Hematopoietic multipotent progenitor cell treated with erythropoietin and hydrocortisone succinate and interleukin-3 and kit ligand, for 17 days (in vitro differentiated cells): ENCODE data around the gene HS3ST3A1.
"Not testable (repeated sequence)": the region's sequence is repeated elsewhere in the genome, so short reads cannot be mapped to it uniquely, and the experiment has no call there.

Experiments used
- DNase-seq: peaks from one replicate; pipeline ENCODE4 v3.0.0-alpha.2; 2015; ENCODE audit warnings: low spot score

HS3ST3A1 gene

DNA sequence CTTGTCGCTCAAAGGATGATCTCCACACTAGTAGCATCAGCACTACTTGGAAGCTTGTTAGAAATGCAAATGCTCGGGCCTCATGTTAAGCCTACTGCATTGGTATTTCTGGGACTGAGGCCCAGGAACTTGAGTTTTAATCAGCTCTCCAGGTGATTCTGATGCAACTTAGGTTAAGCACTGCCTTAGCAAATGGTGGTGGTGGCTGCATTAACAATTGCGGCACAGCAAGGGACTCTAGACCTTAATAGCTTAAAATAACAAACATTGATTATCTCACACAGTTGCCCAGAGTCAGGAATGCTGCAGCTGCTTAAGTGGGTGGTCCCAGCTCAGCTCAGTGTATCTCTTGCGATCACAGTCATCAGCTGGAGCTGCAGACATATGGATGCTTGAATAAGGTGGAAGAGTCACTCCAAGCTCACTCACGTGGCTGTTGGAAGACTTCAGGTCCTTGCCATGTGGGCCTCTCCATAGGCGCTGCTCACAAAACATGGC is 25.8 kb downstream of the HS3ST3A1 start:
- no peak for DNase-seq

DNA sequence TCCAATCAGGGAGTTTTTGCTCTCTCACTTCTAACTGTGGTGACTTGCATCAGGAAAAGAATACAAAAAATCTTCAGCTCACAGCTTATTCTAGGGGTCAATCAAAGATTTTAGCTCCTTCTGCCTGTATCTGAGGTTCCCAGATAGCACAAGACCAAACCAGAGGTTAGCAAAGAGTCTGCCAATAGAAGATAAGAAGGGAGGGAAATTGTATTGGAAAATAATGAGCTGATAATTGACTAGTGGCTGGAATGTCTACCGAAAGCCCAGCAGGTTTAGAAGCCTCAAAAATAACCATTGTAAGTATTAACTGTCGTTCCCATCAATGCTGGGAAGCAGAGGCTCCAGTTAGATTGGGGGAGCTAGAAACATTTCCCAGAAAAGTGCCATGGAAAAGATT is 26.3 kb downstream of the HS3ST3A1 start:
- DNase-seq, result no peak

DNA sequence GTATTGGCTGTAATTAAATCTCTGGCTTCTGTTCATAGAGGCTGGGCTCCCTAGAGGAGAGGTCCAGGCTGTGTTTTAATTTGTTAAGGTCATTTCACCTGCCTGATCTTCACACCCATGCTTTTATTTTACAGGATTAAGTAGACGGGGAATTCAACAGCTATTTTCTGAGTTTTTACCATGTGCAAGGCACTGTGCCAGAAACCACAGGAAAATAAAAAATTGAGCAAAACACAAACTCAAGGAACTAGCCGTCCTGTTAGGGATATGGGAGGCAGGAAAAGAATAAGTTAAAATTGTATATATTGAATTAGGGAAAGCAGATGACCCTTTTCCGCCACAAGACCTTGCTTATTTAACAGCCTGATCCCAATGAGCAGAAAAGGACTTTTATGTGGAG is 29.1 kb downstream of the HS3ST3A1 start:
- no peak for DNase-seq

DNA sequence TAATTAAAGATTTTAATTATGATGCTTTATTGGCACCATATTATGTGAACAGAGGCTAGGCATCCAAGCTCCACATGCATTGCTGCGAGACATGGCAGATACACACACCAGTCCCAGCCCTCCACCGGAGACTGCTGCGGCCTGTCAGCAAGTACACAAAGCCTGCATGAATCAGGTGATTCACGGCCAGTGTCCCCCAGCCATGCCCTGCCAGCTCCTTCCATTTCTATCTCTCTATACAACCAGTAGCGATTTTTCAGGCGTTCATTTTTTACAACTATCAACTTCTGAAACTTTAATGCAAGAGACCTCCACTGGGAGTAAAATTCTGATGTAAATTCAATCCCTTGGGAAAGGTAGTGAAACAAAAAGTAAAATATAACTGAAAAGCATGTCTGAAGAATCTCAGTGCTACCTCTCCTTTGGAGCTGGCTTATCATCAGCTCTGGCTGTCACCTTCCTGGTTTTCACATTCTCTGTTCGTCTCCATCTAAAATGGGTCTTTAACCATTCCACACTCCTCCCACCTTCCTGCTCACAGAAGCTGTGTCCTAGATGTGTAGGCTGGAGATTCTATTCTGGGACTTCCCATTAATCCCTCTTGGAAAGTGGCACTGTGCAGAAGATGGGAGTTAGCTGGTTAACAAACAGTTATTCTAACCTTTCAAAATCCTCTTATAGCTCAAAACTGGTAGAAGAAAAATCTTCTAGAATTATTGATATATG is 32.2 kb downstream of the HS3ST3A1 start:
- DNase-seq, result no peak

DNA sequence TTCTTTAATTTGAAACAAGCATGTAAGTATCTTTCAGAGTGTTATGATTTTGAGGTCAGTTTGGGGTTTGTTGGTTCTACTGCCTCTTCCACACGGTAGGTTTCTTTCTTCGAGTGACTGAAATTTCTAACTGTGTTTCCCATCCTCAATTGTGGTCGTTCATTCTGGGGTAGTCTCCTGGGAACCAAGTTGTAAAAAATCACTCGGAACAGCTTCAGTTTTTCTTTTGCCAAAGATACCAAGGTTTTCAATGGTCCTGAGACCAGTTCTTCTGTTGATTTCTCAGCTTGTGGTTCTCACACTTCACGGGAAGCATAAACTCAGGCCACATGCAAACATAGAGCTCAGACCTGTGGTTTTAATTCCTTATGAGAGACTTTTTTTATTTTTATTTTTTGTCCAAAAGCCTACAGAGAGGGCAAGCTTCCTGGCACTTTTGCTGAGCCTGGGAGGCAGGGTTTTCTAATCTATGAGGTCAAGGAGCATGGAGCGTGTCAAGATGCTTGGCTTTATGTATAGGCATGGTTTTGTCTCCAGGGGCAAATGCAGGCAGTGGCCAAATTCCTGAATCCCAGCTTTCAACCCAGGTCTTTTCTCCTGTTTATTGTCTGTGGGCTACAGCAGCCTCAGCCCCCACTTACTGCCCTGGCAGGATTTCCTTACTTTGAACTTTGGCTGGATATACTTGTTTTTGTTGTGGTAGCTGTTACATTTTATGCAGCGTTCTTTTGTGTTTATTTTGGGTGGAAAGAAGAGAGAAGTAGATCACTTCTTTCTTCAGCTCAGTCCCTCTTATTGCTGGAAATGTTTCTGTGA is 32.9 kb downstream of the HS3ST3A1 start:
- DNase-seq, result no peak

DNA sequence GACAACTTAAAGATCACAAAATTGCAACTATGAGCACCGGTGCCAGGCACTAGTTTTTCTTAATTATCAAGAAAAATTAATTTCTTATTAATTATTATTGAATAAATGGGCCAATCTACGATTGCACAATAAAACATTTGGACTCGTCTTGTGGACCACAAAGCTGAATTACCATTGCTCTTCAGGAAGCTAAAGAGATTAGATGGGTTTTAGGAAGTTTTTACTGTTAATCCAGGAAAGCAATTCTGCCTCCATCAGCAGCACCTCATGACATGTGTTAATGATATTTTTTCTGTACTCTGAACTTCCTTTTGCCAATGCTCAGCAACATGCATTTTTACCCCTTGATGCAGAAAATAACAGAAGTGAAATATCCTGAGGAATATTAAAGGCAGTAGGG is 37.9 kb downstream of the HS3ST3A1 start:
- DNase-seq, result no peak

DNA sequence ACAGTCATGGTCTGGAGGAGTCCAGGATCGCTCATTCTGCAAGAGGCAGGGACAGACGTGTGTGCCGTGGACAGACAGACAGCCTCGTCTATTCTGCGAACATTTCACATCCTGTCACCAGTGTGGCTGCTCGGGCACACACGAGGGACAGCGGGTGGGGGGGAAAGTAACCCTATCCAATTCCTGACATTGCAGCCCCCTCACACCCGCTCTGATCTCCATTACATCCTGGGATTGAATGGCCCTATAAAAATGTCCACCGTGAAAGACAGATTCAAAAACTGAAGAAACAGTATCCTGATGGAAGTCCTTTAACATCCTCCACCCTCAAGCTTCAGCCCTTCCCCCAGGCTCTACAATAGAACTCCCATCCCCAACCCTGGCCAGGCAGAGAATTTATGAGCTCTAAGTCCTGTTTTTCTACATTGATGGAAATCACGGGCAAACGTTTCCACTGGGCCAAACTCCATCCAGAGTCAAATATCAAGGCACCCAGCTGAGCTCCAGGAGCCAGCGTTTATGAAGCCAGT is 39.4 kb downstream of the HS3ST3A1 start:
- DNase-seq, result no peak

DNA sequence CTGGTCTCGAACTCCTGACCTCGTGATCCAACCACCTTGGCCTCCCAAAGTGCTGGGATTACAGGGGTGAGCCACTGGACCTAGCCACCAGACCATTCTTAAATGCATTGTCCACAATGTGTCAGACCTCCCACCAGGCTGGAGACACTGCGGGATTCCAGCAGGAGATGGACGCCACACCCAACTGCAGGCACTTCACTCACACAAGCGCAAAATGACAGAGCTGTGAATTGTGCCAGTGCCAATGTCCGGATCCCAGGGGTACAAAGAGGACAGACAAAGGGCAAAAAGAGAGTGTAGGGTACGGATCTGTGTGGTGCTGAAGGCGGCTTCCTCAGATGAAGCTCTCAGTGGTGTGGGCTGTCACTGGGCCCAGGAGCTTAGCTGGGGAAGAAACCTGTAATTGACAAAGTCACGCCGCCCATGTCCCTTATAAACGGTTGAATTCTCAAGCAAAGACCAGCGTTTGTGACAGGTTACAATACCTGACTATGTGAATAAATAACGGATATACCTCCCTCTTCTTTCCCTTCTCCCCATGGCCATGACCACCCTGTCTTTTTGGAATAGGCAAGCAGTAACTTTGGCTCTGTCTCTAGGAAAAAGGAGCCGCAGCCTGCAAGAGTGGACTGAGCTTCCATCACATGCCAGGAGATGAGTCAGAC is 40.0 kb downstream of the HS3ST3A1 start:
- no peak for DNase-seq

DNA sequence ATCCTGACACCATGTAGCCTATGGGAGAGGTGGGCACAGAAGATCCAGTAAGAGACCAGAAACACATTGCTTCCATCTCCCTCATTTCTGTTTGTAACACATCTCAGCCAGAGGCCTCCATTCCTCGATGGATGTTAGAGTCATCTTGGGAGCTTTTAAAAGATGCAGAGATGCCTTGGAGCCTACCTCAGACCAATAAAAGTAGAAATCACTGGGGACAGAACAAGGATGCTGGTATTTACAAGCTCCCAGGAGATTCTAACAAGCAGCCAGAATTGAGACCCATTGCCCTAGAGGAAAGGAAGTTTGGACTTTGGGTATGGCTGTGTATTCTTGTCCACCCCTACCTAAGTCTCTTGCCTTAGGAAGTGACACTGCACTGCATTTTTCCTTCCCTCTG is 40.8 kb downstream of the HS3ST3A1 start:
- no peak for DNase-seq

DNA sequence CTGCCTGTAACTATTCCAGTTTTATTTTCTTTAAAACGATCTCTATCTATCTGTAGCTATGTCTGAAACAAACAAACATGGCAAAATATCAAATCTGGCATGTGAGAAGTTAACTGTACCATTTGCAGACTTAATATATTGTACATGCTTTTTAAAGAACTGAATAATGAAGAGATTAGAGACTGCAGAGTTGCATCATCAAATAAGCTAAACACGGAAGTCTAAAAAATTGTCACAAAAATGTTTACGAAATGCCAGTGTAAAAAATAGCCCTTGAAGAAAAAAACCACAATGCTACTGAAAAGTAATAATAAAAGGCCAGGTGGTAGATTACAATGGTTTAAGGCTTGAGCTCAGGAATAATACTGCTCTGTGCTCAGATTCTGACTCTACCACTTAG is 43.1 kb downstream of the HS3ST3A1 start:
- DNase-seq, result no peak

DNA sequence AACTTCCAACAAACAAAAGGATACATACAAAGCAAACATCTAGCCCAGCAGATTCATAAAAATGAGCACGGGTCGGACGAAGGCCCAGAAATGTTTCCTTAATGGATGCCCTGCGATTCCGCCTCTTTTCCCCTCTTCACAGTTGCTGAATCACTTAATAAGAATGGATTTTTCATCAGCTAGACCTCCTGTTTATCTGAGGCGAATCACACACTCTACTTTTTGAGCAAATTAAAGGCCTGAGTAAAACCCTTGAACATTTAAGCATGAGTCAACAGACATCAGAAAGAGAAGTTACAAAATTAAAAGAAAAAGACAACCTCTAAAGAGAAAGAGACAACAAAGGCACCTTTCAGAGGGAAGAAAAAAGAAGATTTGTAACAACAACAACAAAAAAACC is 44.7 kb downstream of the HS3ST3A1 start:
- DNase-seq, result no peak

DNA sequence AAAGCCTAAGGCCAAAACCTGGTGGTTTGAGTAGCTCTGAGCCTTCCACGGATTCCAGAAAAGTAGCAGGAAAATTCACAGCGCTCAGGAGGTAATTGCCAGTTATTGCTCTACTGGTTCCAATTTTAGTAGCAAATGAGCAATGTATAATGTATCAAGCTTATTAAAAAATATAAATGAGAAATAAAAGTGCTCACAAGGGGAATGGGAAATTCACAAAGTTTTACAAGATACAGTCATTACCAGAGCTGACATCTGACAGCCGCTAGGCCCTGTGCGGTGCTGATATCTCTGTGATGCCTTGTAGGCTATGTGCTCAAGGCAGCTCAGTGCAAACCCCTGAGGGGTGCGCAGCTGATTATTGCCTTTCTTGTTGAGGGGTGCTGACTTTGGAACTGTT is 47.5 kb downstream of the HS3ST3A1 start:
- DNase-seq, result no peak

DNA sequence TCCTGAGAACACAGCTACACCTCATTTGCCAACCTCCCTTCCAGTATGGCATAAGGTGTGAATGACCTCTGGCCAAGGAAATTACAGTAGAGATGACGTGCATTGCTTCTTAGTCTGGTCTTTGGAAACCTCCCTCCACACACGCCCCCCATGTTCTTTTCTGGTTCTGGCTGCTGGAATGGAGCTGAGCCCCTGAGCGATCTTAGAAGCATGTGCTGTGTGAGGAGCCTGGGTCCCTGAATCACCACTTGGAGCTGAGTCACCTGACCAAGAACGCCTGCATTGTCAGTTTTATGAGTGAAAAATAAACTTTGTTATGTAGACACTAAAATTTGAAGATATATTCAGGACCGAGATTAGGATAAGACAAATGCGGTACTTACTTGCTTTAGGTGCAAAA is 51.4 kb downstream of the HS3ST3A1 start:
- DNase-seq, result no peak

DNA sequence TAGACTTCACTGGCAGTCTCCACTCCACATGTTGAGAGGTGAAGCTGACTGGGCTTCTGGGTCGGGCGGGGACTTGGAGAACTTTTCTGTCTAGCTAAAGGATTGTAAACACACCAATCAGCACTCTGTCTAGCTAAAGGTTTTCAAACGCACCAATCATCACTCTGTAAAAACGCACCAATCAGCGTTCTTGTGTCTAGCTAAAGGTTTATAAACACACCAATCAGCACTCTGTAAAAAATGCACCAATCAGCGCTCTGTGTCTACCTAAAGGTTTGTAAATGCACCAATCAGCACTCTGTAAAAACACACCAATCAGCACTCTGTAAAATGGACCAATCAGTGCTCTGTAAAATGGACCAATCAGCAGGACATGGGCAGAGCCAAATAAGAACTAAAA is 53.2 kb downstream of the HS3ST3A1 start:
- DNase-seq, result not testable (repeated sequence)

DNA sequence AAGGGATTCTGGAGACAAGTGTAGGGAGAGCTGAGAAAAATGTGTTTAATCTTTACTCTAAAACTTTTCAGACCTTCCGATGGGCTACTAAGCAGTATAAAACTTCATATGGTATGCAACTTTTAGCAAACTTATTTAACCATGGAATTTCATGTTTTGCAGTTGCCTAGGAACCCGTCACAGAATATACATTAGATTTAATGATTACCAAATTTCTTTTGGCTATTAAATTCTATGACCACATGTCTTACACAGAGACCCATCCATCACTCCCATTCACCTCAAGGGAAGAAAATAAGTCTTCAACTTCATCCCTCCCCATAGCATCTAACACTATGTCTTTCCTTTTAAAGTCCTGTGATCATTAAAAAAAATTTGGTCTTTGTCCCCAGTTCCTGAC is 54.9 kb downstream of the HS3ST3A1 start:
- no peak for DNase-seq

DNA sequence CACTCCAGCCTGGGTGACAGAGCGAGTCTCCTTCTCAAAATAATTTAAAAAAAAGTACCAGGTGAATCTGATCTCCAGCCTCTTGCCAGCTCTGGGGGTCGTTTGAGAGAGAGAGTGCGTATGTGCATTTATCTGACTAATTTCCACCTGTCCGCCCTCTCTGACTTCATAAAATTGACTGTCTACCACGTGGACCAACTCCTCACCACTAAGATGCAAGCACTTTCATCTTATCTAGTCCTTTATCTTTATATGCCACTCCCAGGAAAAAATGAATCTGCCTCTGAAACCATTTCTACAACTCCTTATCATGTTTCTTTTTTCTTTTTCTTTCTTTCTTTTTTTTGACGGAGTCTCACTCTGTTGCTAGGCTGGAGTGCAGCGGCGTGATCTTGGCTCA is 55.8 kb downstream of the HS3ST3A1 start:
- DNase-seq, result no peak

DNA sequence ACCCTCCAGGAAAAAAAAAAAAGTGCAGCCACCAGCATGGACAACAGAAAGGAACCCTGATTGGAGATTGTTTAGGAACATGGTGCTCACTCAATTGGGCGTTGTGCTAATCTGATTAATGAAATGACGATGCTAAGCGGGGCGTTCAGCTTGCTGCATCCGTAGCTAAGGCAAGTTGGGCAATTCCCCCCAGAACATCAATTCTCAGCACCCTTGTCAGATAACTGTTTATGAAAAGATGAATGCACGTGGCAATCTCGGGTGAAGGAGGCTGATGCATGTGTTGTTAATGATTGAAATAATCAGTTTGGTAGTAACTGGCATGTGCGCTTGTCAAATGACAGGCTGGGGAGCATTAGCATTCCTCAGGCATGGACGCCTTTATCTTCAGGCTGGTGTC is 57.0 kb downstream of the HS3ST3A1 start:
- no peak for DNase-seq

DNA sequence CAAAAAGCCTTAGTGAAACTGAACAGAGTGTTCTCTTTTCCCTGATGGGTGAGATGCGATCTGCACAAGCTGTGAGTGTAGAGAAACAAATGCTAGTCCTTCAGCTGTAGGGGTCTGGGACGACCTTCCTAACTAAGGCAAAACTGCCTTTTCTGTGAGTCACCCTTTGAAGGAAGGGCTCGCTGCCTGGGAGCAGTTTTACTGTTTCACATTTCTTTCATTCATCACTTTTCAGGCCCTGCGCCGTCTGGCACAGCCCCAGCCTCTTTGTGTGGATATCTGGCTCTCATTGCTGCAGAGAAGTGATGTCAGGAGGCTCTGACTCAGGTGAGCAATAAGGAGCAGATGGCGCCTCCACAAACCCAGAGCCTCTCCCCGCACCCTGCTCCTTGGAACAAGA is 57.4 kb downstream of the HS3ST3A1 start:
- no peak for DNase-seq

DNA sequence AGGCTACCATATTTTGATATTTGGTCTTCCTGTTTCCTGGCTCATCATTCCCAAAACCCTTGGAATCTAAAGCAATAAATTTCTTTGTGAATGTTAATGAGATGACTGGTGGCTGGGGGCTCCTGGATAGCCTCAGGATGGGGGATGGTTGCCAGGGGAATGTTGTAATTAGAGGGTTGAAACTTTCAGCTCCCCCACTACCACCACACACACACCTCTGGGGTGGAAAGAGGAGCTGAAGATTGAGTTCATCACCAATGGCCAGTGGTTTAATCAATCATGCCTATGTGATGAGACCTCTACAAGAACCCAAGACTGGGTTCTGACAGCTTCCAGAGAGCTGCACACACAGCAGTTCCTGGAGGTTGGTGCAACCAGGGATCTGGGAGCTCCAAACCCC is 59.1 kb downstream of the HS3ST3A1 start:
- DNase-seq, result no peak

DNA sequence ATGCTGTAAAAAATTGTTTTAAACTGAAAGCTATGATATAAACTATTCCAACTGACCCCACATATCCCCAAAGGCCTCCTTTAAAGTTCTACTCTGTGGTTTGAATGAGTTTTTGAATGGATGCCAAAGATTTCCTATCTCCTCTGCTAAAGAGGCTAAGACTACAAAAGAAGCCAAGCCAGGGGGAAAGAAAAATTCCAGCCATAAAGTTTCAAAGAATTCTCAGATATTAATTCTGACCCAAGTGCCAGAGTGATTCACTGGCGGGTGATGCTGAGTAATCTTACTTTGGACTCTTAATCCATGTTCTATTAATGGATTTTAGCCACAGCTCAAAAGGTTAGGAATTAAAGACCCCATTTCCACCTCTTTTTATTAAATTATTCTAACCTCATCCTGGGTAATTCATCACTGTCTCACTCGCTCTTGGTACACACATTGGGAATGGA is 60.7 kb downstream of the HS3ST3A1 start:
- DNase-seq, result no peak

DNA sequence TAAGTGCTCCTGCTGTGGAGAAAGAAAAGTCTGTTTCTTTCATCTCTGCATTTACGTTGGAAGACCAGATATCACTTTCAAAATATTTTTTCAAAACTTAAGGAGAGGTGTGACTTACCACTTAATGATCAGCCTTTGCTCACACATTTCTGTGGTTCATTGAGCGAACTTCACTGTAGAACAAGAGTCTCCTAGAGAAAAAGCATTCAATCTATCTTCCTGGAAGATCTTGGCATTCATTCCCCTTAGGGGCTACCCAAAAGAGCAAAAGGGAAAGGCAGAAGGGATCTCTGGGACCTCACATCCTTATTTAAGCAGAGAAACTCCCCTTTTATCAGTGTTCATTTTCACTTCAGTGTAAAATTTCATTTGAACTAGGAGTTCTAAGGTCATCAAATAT is 61.2 kb downstream of the HS3ST3A1 start:
- no peak for DNase-seq

DNA sequence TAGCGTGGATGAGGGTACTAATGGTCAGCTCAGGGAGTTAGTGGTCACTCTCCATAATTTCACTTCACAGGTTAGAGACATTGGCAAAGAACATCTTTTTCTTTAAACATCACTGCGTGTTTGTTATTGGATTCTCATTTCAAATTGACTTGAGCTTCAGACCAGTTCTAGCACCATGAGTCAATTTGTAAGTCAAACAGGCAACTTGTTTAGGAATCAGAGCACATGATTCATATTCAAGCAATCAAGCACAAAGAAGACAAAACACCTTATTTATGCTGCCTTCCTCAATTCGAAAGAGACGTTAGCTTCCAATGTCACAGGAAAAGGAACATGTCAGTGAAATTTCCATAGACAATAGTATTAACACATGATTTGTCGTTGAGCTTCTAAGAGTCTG is 62.3 kb downstream of the HS3ST3A1 start:
- DNase-seq, result no peak
